Calu3 (cell line): ENCODE results near the gene CFAP65. TPM values are rescaled to one million over a fixed set of nuclear protein-coding genes. Genes with fewer than 3 reads are reported as not detected.
A peak's percentile ranks its signal among the peaks of the same experiment; 100 is the strongest.

ENCODE experiments used
- BruUV-seq: library from RNA; stranded (reverse); fragments of 400-500 nt; replicated peaks from 2 replicates; lab custom pipeline; 2021; lab: Mats Ljungman, UMichigan
- CTCF ChIA-PET: fragments of 300-600 bp; sonication (Branson Sonifier 250); formaldehyde crosslinking; loops from one replicate; lab custom pipeline; 2022; ENCODE audit warnings: antibody characterized with exemption; lab: Charles Lee
- DNase-seq: peaks from one replicate; pipeline ENCODE4 v3.0.0; 2022
- H3K27ac Mint-ChIP-seq: one replicate; pipeline ENCODE4 v1.8.0; 2022; ENCODE audit warnings: mixed read lengths; ENCODE audit not compliant: unreplicated experiment
- H3K27me3 Mint-ChIP-seq: one replicate; pipeline ENCODE4 v1.8.0; 2022; ENCODE audit warnings: mixed read lengths; ENCODE audit not compliant: unreplicated experiment
- H3K36me3 Mint-ChIP-seq: one replicate; pipeline ENCODE4 v1.8.0; 2022; ENCODE audit warnings: mild to moderate bottlenecking, moderate library complexity, mixed read lengths; ENCODE audit not compliant: insufficient read depth, unreplicated experiment
- H3K4me1 Mint-ChIP-seq: one replicate; pipeline ENCODE4 v1.8.0; 2022; ENCODE audit warnings: mild to moderate bottlenecking, low read depth, mixed read lengths; ENCODE audit not compliant: unreplicated experiment
- H3K4me3 Mint-ChIP-seq: one replicate; pipeline ENCODE4 v1.8.0; 2022; ENCODE audit warnings: mild to moderate bottlenecking, low read depth, moderate library complexity, mixed read lengths; ENCODE audit not compliant: unreplicated experiment
- H3K9me3 Mint-ChIP-seq: one replicate; pipeline ENCODE4 v1.8.0; 2022; ENCODE audit warnings: low read depth, mixed read lengths; ENCODE audit not compliant: unreplicated experiment
- CTCF ChIP-seq: fragments of 200-600 bp; IDR thresholded peaks from one replicate; pipeline ENCODE4 v1.8.0; 2022; ENCODE audit warnings: antibody characterized with exemption; ENCODE audit not compliant: unreplicated experiment
- intact Hi-C: fragments of 100-400 bp; cut with micrococcal nuclease; formaldehyde crosslinking; loops from one replicate; pipeline ENCODE4 v1.10.0; 2022; ENCODE audit not compliant: unreplicated experiment
- total RNA-seq: library from RNA; stranded (reverse); gene quantifications from 2 replicates; pipeline ENCODE4 v1.2.3, GENCODE V29; 2022

The CFAP65 gene
- total RNA-seq, 1 experiment from 2014 or later: 0.68 TPM

GRCh38 chr2:218998414-218999002 is 42.8 kb downstream of the CFAP65 start:
- no peak for TF ChIP-seq CTCF
- BruUV-seq: no TSS peak
- Mint-ChIP-seq H3K9me3 (no peaks in the 10 kb centered on the region), H3K36me3 (peaks cover 24% of the 10 kb centered on the region), H3K4me1 (peaks cover 40% of the 10 kb centered on the region), H3K4me3 (no peak overlapping the region), H3K27me3 (peaks cover 73% of the 10 kb centered on the region), H3K27ac (no peak overlapping the region)
- intact Hi-C loops: no loop called here
- DNase-seq: no peak
- CTCF ChIA-PET: interaction anchor here (1.1 kb wide), 1 partner anchor 31 kb away, joined by 3 read pairs; no protein-coding TSS in a partner anchor

GRCh38 chr2:218997731-218998130 is 43.6 kb downstream of the CFAP65 start:
- peaks cover 33% of the 10 kb centered on the region for H3K4me1 Mint-ChIP-seq
- no peak for DNase-seq
- no peak overlapping the region for H3K4me3 Mint-ChIP-seq
- H3K27ac Mint-ChIP-seq: no peak overlapping the region
- BruUV-seq: no TSS peak
- peaks cover 72% of the 10 kb centered on the region for H3K27me3 Mint-ChIP-seq
- intact Hi-C loops: no loop called here
- peaks cover 18% of the 10 kb centered on the region for H3K36me3 Mint-ChIP-seq
- TF ChIP-seq CTCF: no peak
- CTCF ChIA-PET: no interaction called here
- H3K9me3 Mint-ChIP-seq: no peaks in the 10 kb centered on the region

GRCh38 chr2:218996937-218997336 is 44.4 kb downstream of the CFAP65 start:
- Mint-ChIP-seq H3K9me3 (no peaks in the 10 kb centered on the region), H3K4me1 (peaks cover 28% of the 10 kb centered on the region), H3K36me3 (peaks cover 10% of the 10 kb centered on the region), H3K27me3 (peaks cover 78% of the 10 kb centered on the region), H3K4me3 (peak overlapping the region; percentile 71), H3K27ac (no peak overlapping the region)
- intact Hi-C loops: no loop called here
- CTCF ChIA-PET: interaction anchor here (0.9 to 1.8 kb wide), 3 partner anchors 17 to 157 kb away, joined by 4 to 8 read pairs (median 5); no protein-coding TSS in a partner anchor
- BruUV-seq: no TSS peak
- DNase-seq: no peak
- TF ChIP-seq CTCF: no peak

GRCh38 chr2:218995972-218996711 is 45.2 kb downstream of the CFAP65 start:
- Mint-ChIP-seq H3K27ac (peak overlapping the region; percentile 62), H3K36me3 (peaks cover 5% of the 10 kb centered on the region), H3K4me3 (peak overlapping the region; percentile 71), H3K9me3 (no peaks in the 10 kb centered on the region), H3K4me1 (peaks cover 28% of the 10 kb centered on the region), H3K27me3 (peaks cover 85% of the 10 kb centered on the region)
- CTCF ChIA-PET: interaction anchor here (0.9 to 1.8 kb wide), 7 partner anchors 14 to 158 kb away, joined by 3 to 8 read pairs (median 4); no protein-coding TSS in a partner anchor
- no TSS peak for BruUV-seq
- peak; percentile 94 for TF ChIP-seq CTCF
- intact Hi-C loops: no loop called here
- DNase-seq: peak; percentile 94
